DOHH2 (cell line): Measurements from ENCODE around the gene RBPJ.

Experiments
- CTCF ChIP-seq: fragments of 200-600 bp; sonication (generic); IDR thresholded peaks from one replicate; pipeline ENCODE4 v1.5.1; 2014; ENCODE audit warnings: antibody characterized with exemption, mild to moderate bottlenecking, low read depth, low read length; ENCODE audit not compliant: poor library complexity, severe bottlenecking
- EZH2phosphoT487 ChIP-seq: fragments of 200-600 bp; sonication (generic); IDR thresholded peaks from 2 replicates; pipeline ENCODE4 v1.6.1; 2017; ENCODE audit warnings: borderline replicate concordance, mild to moderate bottlenecking, antibody characterized with exemption, low read length, moderate library complexity, mixed read lengths

GRCh38 chr4:26404743-26405206, 84.0 kb downstream of the RBPJ start:
- no peak for TF ChIP-seq CTCF
- no peak for TF ChIP-seq EZH2phosphoT487
